Measurements from ENCODE around the gene CEACAM16.

CEACAM16 gene

DNA sequence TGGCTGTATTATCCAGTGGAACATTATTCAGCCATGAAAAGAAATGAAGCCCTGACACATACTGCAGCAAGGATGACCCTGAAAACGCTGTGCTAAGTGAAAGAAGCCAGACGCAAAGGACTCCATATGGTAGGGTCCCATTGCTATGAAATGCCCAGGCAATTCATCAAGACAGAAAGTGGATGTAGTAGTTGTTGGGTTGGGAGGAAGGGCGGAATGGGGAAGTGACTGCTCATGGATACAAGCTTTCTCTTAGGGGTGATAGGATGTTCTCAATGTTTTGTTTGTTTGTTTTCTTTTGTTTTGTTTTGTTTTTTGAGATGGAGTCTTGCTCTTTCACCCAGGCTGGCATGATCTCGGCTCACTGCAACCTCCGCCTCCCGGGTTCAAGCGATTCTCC lies 11.1 kb upstream of the CEACAM16 start:
- TF ChIP-seq, protein P1, sequence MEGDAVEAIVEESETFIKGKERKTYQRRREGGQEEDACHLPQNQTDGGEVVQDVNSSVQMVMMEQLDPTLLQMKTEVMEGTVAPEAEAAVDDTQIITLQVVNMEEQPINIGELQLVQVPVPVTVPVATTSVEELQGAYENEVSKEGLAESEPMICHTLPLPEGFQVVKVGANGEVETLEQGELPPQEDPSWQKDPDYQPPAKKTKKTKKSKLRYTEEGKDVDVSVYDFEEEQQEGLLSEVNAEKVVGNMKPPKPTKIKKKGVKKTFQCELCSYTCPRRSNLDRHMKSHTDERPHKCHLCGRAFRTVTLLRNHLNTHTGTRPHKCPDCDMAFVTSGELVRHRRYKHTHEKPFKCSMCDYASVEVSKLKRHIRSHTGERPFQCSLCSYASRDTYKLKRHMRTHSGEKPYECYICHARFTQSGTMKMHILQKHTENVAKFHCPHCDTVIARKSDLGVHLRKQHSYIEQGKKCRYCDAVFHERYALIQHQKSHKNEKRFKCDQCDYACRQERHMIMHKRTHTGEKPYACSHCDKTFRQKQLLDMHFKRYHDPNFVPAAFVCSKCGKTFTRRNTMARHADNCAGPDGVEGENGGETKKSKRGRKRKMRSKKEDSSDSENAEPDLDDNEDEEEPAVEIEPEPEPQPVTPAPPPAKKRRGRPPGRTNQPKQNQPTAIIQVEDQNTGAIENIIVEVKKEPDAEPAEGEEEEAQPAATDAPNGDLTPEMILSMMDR (IDR thresholded peaks at IDR 0.05; ENCODE audit: low read depth, low read length): no peak
- TF ChIP-seq POLR2A (IDR thresholded peaks at IDR 0.05; ENCODE audit: extremely low read depth, insufficient read length) (no peak), MYC (IDR thresholded peaks at IDR 0.05; ENCODE audit: low read depth, low read length) (no peak)
- TF ChIP-seq, protein P2, sequence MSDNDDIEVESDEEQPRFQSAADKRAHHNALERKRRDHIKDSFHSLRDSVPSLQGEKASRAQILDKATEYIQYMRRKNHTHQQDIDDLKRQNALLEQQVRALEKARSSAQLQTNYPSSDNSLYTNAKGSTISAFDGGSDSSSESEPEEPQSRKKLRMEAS (IDR thresholded peaks at IDR 0.05; ENCODE audit: low read depth, low read length): no peak
- no peak overlapping the region for H3K4me3 ChIP-seq (ENCODE audit: low read depth, low read length)
- DNase-seq (ENCODE audit: low read depth): no peak

DNA sequence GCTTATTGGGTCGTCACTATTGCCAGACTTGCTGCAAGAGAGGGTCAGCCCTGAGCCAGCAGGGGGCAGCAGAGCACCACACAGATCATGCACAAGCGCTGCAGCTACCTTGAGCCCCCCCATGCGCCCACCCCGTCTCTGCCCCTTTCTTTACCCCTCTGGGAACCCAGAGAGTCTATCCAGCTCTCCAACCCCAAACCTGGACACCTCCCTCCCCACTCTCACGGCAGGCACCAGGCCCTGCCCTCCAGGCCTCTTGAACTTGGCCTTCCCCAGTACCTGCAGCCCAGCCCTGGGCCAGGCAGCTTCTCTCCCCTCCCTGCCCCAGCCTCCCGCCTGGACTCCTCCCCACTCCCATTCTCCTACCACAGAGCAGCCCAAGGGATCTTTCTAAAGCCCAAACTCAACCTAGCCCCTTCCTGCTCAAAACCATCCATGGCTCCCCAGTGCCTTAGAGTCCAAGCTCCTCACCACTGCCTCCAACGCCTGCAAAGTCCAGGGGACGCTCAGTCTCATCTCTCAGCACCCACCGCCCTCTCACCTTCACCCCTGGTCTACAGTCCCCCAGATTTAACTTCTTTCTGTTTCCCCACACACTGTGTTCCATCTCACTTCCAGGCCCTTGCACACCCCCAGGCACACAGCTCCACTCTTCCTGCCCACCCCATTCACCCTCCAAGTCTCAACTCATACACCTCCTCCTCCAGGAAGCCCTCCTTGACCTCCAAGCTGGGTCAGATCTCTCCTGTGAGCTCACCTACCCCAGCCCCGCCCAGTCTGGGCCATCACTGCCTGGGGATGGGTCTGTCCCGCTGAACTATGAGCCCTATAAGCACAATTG lies 9.4 kb upstream of the CEACAM16 start:
- H3K4me3 ChIP-seq (ENCODE audit: low read depth, low read length): no peak overlapping the region
- peak; percentile 73 for DNase-seq (ENCODE audit: low read depth)
- TF ChIP-seq, protein P2 (IDR thresholded peaks at IDR 0.05; ENCODE audit: low read depth, low read length): no peak
- TF ChIP-seq, protein P1 (IDR thresholded peaks at IDR 0.05; ENCODE audit: low read depth, low read length): peak; percentile 76

DNA sequence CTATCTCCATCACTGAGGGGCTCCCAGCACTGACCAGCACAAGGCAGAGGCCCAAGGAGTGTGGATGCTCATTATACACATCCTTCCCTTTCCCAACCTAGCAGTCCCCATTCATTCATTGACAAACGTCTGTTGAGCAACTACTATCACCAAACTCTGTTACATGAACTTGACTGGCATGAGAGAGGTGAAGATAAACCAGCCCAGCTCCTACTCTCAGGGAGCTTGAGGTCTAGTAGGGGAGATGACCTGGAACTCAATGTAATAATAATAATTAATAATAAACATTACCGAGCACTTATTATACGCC lies 8.9 kb upstream of the CEACAM16 start:
- no peak overlapping the region for H3K4me3 ChIP-seq (ENCODE audit: low read depth, low read length)
- TF ChIP-seq POLR2A (IDR thresholded peaks at IDR 0.05; ENCODE audit: extremely low read depth, insufficient read length): no peak
- no peak for TF ChIP-seq MYC (IDR thresholded peaks at IDR 0.05; ENCODE audit: low read depth, low read length)
- TF ChIP-seq, protein P1 (IDR thresholded peaks at IDR 0.05; ENCODE audit: low read depth, low read length): no peak
- TF ChIP-seq, protein P2 (IDR thresholded peaks at IDR 0.05; ENCODE audit: low read depth, low read length): no peak
- DNase-seq (ENCODE audit: low read depth): no peak

DNA sequence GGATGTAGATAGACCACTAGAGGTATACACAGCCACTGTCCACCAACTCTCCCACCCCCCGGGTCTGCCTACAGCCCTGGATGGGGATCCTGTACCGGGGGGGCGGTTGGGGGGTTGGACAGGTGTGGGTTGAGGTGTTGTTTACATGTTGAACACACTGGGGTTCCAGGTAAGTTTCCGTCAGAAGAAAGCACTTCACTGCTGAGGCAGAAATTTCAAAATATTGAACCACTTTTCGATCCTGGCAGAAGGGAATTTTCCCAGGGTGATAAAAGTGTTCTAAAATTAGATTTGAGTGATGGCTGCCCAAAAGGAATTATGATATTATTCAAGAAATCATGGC lies 6.6 kb upstream of the CEACAM16 start:
- no peak overlapping the region for H3K4me3 ChIP-seq (ENCODE audit: low read depth, low read length)
- no peak for DNase-seq (ENCODE audit: low read depth)
- TF ChIP-seq, protein P2 (IDR thresholded peaks at IDR 0.05; ENCODE audit: low read depth, low read length): no peak
- TF ChIP-seq MYC (IDR thresholded peaks at IDR 0.05; ENCODE audit: low read depth, low read length): no peak

DNA sequence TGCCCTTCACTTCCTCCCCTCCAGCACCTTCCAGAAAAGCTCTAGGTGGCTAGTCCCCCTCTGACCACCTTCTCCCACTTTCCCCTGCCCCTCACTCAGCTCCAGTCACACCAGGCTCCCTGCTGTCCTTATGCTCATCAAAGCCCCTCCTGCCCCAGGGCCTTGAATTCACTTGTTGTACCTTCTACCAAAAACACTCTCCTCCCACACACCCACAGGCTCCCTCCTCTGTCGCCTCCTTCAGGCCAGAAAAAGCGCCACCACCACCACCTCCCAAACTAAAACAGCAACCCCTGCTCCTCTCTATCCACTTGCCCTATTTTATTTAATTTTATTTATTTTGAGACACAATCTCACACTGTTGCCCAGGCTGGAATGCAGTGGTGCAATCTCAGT lies 4.8 kb upstream of the CEACAM16 start:
- DNase-seq (ENCODE audit: low read depth): peak; percentile 30
- TF ChIP-seq, protein P1 (IDR thresholded peaks at IDR 0.05; ENCODE audit: low read depth, low read length): no peak
- TF ChIP-seq MYC (IDR thresholded peaks at IDR 0.05; ENCODE audit: low read depth, low read length) (no peak), POLR2A (IDR thresholded peaks at IDR 0.05; ENCODE audit: extremely low read depth, insufficient read length) (no peak)
- TF ChIP-seq, protein P2 (IDR thresholded peaks at IDR 0.05; ENCODE audit: low read depth, low read length): no peak

DNA sequence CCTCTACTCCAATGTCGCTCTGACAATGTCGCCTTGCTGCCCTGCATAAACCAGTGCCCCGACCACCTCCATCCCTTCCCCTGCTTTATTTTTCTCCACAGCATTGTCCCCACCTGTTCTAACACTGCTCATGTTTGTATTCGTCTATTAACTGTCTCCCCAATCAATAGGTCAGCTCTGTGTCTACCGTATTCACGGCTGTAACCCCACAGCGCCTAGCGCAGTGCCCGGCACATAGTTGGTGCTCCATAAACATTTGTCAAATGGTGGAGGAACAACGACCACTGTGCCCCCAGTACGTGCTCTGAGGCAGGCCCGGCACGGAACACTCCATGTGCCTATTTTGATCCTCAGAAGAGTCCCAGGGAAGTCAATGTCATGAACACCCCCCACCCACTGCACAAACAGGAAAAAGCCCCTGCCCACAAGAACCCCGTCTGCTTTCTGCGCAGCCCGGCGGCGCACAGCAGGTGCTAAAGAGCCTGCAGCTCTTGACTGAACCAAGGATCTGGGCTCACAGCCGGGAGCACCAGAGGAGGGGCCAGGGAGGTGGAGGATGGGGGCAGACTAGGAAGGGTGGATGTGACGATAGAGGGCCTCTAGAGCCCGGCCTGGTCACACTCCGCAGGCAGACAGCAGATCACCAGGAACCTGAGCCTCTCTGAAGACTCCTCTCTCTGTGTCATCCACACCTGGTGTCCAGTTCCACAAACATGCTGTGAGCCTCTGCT lies 1.8 kb upstream of the CEACAM16 start:
- DNase-seq (ENCODE audit: low read depth): no peak
- H3K4me3 ChIP-seq (ENCODE audit: low read depth, low read length): no peak overlapping the region
- TF ChIP-seq MYC (IDR thresholded peaks at IDR 0.05; ENCODE audit: low read depth, low read length): no peak
- TF ChIP-seq, protein P1 (IDR thresholded peaks at IDR 0.05; ENCODE audit: low read depth, low read length): no peak
- TF ChIP-seq POLR2A (IDR thresholded peaks at IDR 0.05; ENCODE audit: extremely low read depth, insufficient read length): no peak
- TF ChIP-seq, protein P2 (IDR thresholded peaks at IDR 0.05; ENCODE audit: low read depth, low read length): no peak

More for the DNA sequence above, 4.8 kb upstream of the CEACAM16 start:
- H3K4me3 ChIP-seq (ENCODE audit: low read depth, low read length): no peak overlapping the region

Data from NB4 (cell line).